PC-9 (cell line): ENCODE results near the gene SPPL3.

Experiments
- CTCF ChIP-seq: fragments of 200-600 bp; sonication (generic); conservative IDR thresholded peaks from 2 replicates; pipeline ENCODE4 v1.6.1; 2017; ENCODE audit warnings: mixed run types, antibody characterized with exemption, mild to moderate bottlenecking, moderate library complexity
- EZH2 ChIP-seq: fragments of 200-600 bp; sonication (generic); IDR thresholded peaks from 2 replicates; pipeline ENCODE4 v1.8.0; 2017; ENCODE audit warnings: antibody characterized with exemption, low read depth

- TF ChIP-seq CTCF (no peak), EZH2 (no peak)
Observed at GRCh38 chr12:120816363-120816762, 87.8 kb downstream of the SPPL3 start.
